ENCODE data around the gene RUNX2.

Gene RUNX2

DNA sequence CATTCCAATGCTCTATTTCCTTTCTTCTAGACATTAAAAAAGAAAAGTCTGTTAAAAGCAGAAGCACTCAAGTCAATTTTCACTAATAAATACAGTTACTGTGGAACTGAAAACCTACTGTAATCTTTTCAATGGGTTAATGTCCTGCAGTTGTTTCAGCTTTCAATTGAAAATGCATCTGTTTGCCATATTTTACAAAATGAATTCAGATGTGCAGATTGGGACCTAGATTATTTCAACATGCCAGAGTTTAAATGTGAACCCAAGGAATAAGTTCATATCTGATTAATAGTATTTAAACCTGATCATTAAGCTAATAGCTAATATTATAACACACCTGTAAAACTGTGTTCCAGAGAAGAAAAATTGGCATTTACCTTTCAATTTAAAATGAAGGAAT is 39.9 kb downstream of the RUNX2 start:
- H3K4me3 ChIP-seq (ENCODE audit: control insufficient read depth, low read depth, low read length), result no peak overlapping the region
- TF ChIP-seq, protein P1, sequence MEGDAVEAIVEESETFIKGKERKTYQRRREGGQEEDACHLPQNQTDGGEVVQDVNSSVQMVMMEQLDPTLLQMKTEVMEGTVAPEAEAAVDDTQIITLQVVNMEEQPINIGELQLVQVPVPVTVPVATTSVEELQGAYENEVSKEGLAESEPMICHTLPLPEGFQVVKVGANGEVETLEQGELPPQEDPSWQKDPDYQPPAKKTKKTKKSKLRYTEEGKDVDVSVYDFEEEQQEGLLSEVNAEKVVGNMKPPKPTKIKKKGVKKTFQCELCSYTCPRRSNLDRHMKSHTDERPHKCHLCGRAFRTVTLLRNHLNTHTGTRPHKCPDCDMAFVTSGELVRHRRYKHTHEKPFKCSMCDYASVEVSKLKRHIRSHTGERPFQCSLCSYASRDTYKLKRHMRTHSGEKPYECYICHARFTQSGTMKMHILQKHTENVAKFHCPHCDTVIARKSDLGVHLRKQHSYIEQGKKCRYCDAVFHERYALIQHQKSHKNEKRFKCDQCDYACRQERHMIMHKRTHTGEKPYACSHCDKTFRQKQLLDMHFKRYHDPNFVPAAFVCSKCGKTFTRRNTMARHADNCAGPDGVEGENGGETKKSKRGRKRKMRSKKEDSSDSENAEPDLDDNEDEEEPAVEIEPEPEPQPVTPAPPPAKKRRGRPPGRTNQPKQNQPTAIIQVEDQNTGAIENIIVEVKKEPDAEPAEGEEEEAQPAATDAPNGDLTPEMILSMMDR (conservative IDR thresholded peaks at IDR 0.05; ENCODE audit: control insufficient read depth, insufficient read depth, low read depth, low read length), result no peak
- no peak for DNase-seq (ENCODE audit: low read depth)

DNA sequence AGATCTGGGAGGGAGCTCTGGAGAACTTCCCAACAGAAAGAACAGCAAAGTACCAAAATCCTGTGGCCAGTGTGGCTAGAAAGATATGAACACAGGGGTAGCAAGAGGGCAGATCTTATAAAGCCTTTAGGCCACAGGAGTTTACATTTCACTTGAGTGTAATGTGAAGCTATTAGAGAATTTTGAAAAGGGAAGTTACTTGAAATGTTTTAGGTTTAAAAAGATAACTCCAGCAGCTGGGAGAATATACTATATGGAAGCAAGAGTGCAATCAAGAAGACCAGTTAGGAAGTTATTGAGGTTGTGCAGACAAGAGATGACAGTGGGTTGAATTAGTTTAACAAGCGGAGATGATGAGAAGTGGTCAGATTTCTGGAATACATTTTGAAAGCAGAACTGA is 41.7 kb downstream of the RUNX2 start:
- no peak for DNase-seq (ENCODE audit: low read depth)
- no peak overlapping the region for H3K4me3 ChIP-seq (ENCODE audit: control insufficient read depth, low read depth, low read length)
- TF ChIP-seq, protein P1 (conservative IDR thresholded peaks at IDR 0.05; ENCODE audit: control insufficient read depth, insufficient read depth, low read depth, low read length), result no peak

DNA sequence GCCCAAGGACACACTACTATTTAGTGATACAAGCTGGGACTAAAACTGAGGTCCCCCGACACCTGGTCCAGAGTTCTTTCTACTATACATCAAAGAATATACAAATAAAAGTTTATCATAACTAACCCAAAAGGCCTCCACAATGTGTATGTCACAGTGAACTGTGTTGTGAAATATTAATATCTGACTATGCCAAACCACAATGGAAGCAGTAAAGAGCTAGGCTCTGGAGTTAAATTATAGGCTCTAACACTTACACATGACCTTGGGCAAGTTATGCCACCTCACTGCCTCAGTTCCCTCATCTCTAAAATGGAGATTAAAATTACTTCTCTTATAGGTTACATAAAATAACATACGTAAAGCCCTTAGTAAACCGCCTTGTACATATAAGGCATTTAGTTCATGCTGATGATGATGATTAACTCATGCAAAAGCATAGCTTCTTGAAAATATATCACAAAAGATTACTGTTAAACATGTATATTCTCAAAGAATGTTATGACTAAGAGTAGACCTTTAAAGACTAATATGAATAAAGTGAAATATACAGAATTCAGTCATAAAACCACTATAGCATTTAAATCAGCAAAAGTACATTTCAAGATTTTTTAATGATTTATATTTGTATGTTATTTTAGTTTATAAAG is 43.9 kb downstream of the RUNX2 start:
- DNase-seq (ENCODE audit: low read depth), result no peak
- H3K4me3 ChIP-seq (ENCODE audit: control insufficient read depth, low read depth, low read length), result no peak overlapping the region
- TF ChIP-seq, protein P1 (conservative IDR thresholded peaks at IDR 0.05; ENCODE audit: control insufficient read depth, insufficient read depth, low read depth, low read length), result no peak

DNA sequence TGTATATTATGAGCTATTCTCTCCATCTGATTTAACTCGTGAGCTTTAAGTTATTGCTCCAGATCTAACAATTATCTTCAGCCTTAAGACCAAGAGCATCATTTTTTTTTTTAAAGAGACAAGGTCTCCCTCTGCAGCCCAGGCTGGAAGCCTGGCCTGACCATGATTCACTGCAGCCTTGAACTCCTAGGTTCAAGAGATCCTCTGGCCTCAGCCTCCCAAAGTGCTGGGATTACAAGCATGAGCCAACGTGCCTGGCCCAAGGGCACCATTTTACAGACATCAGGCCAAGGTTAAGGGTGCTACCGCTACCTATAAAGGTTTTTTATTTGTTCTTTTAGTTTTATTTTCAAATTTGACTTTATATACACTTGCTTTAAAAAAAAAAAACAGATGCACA is 47.3 kb downstream of the RUNX2 start:
- peak; percentile 45 for DNase-seq (ENCODE audit: low read depth)
- TF ChIP-seq, protein P1 (conservative IDR thresholded peaks at IDR 0.05; ENCODE audit: control insufficient read depth, insufficient read depth, low read depth, low read length), result no peak
- no peak overlapping the region for H3K4me3 ChIP-seq (ENCODE audit: control insufficient read depth, low read depth, low read length)

DNA sequence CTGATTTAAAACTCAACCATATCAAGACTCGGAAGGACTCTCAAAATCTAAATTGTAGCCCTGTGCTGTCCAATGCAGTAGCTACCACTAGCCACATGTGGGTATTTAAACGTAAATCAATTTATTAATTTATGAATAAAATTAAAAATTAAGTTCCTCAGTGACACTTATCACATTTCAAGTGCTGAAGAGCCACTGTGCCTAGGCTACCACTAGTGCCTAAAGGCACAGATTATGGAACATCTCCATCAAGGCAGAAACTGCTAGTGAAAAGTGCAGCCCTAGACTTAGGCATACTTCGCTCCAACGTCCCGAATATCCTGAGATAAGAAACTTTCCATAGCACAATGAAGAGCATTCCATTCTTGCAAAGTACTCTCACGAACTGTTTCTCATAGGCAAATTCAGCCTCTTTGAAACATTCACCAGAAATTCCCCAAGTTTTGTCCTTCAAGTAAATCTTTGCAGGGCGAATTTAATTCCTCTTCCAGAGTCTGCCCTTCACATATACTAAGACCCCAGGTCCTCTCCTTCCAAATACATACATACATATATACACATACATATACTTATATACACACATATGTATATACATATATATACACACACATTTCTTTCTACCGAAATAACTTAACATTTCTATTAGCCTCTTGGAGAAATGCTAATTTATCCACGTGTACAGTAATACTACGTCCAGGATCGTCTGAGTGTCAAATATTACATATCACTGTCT is 48.3 kb downstream of the RUNX2 start:
- peak; percentile 39 for DNase-seq (ENCODE audit: low read depth)
- H3K4me3 ChIP-seq (ENCODE audit: control insufficient read depth, low read depth, low read length), result peak overlapping the region; percentile 83

DNA sequence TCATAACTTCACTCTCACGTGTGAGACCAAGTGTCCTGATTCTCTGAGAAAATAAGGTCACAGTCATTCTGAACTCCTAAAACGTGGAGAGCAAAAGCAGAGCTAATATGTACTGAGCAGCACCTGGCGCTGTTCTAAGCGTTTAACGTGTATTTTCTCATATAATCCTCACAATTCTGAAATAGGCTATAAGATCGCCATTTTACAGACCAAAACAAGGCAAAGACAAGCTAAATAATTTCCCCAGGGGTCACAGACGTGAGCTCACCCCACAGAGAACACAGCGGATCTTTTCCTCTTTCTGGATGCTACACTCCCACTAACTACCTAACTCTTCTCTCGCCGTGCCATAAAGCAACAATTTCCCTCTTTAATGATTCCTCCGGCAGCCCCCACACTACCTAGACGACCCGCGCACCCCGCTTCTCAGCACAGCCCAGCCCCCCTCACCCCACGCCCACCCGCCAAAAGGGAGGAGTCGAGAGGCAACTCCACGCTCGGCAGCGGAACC is 49.0 kb downstream of the RUNX2 start:
- DNase-seq (ENCODE audit: low read depth), result peak; percentile 45
- TF ChIP-seq, protein P1 (conservative IDR thresholded peaks at IDR 0.05; ENCODE audit: control insufficient read depth, insufficient read depth, low read depth, low read length), result no peak
- peak overlapping the region; percentile 83 for H3K4me3 ChIP-seq (ENCODE audit: control insufficient read depth, low read depth, low read length)

More for the DNA sequence above, 48.3 kb downstream of the RUNX2 start:
- TF ChIP-seq, protein P1 (conservative IDR thresholded peaks at IDR 0.05; ENCODE audit: control insufficient read depth, insufficient read depth, low read depth, low read length), result no peak
